GM08714 (cell line): ENCODE data around the gene FUS.
"Not testable (repeated sequence)": the region's sequence is repeated elsewhere in the genome, so short reads cannot be mapped to it uniquely, and the experiment has no call there.

Experiments used
- H3K4me3 ChIP-seq: fragments of 200-500 bp; sonication (Bioruptor generic); 2 replicates; pipeline ENCODE4 v1.5.1; 2014; ENCODE audit warnings: mild to moderate bottlenecking, low read length, inconsistent platforms
- ZNF274 ChIP-seq: IDR thresholded peaks from 2 replicates; pipeline ENCODE4 v1.6.1; 2012; ENCODE audit warnings: mild to moderate bottlenecking, low read depth, low read length

The FUS gene

GRCh38 chr16:31138621-31139578, 41.0 kb upstream of the FUS start:
- no peak for TF ChIP-seq ZNF274
- H3K4me3 ChIP-seq = no peak overlapping the region

GRCh38 chr16:31141071-31141469, 38.9 kb upstream of the FUS start:
- not testable (repeated sequence) for H3K4me3 ChIP-seq

DNA sequence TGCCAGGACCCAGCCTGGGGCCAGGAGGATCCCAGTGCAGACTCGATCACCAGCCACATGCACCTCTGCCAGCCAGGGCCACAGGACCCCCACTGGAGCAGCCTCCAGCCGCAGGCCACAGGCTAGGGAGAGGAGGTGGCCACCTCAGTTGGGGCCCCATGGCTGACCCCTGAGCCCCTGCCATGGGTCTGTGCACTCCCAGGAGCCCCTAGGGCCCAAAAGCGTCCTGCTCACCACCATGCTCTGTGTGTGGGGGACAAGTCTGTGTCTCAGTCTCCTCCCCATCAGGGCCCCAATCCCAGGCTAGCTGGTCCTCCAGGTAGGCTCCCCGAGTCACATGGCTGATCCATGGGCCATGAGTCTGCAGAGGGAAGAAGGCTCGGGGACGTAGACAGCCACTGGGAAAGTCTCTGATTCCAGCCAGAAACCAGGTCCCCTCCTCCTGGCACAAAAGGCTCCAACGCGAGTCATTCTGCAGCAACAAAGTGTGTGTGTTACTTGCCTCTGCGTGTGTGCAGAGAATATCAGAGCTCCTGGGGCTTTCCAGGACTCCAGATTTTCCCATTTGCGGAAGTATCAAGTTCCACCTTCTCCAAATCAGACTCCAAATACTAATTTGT, 38.3 kb upstream of the FUS start:
- TF ChIP-seq ZNF274 = no peak
- H3K4me3 ChIP-seq = no peak overlapping the region; the same call in 1 of the 2 replicates

DNA sequence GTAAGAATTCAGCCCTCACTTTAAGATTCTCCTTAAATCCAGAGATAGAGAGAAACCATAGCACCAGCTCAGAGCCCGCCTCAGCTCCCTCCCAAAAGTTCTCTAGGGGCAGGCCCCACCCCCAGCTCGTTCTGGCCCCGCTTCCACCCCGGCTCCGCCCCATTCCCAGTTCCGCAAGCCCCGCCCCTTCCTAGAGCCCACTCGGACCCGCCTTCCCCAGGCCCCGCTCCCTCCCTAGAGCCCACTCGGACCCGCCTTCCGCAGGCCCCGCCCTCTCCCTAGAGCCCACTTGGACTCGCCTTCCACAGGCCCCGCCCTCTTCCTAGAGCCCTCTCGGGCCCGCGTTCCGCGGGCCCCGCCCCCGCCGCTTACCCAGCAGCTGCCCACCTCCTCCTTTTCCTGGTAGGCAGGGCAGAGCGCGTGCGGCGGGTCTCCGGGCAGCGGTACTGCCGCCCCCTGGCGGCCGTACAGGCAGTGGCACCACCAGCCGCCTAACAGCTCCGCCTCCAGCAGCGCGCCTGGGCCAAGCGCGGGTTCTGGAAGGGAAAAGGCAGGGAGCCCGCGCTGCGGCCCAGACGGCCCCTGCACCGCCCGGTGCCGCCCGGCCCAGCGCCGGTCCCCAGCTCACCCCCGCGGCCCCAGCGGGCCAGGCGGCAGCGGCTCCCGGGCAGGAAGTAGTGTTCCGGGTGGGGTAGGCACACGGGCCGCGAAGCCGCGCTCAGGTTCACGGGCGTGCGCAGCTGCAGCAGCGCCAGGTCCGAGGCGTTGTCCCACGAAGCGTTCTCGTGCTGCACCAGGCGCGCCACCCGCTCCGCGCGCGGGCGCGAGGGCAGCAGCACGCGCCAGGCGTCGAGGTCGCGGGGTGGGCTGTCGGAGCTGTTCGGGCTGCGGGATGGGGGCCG, 37.6 kb upstream of the FUS start:
- no peak for TF ChIP-seq ZNF274
- H3K4me3 ChIP-seq = peak overlapping the region; percentile 56; the same call in 1 of the 2 replicates

DNA sequence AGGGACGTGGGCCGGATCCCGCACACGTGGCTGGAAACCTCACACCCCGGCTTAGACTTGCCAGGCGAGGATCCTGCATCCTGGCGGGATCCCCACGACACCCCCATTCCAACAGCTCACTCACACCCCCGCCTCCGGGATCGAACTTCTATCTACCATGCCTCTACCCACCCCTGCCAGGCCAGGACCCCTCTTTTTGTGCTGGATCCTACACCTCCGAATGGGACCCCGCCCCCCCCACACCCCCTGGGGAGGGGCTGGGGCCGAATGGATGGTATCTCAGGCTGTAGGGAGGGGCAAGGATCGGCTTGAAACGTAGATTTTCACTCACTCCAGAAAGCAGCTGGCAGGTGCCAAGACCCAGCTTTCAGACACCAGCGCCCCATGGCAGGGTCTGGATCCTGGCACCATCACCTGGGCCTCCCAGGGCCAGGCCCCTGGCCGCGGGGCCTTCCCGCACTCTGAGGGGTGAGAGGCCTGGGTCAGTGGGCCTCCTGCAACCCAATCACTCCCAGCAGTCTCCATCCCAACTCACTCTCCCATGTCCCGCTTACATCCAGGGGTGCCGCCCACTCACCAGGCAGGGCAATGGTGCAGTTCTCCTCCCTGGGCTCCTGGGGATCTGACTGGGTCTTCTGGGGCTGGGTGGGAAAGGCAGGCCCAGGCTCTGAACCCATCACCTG, 36.8 kb upstream of the FUS start:
- H3K4me3 ChIP-seq = peak overlapping the region; percentile 56; the same call in 1 of the 2 replicates
- no peak for TF ChIP-seq ZNF274

DNA sequence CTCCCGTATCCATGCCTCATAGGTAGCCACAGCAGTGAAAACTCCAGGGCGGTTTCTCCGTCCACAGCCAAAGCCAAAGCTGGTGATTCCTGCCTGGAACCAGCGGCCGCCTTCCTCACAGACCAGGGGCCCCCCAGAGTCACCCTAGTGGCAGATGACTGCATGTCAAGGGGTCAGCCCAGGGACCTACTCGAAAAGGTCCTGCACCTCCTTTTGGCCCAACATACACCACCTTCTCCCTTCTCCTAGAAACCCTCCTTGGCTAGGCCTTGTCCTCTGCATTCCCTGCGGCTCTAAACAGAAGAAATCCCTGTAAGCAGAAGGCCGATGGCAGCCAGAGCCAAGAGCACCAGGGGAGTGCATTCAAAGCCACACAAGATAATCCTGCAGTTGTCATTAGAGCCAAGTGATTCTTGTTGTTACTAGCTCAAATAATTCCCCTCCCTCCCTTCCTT, 36.2 kb upstream of the FUS start:
- TF ChIP-seq ZNF274 = no peak
- no peak overlapping the region for H3K4me3 ChIP-seq

GRCh38 chr16:31144418-31144817, 35.5 kb upstream of the FUS start:
- not testable (repeated sequence) for H3K4me3 ChIP-seq

DNA sequence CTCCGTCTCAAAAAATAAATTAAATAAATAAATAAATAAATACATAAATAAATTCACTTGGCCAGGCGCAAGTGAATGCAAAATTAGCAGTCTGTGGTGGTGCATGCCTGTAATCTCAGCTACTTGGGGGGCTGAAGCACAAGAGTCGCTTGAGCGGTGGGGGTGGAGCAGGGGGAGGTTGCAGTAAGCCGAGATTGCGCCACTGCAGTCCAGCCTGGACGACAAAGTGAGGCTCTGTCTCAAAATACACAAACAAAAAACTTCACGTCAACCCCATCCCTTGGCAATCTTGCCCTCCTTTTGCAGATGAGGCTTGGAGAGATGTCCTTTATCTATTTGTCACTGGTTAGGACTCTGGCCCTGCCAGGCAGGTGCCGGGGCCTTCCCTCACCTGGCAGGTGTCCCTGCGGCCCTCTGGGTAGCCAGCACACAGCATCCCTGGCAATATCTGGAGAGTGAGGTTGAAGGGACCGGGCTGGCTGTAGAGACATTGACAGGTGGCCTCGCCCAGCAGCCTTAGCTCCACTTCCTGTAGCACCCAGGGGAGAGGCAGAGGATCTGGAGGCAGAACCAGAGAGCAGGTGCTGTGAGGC, 34.4 kb upstream of the FUS start:
- no peak for TF ChIP-seq ZNF274

GRCh38 chr16:31147574-31147973, 32.4 kb upstream of the FUS start:
- no peak overlapping the region for H3K4me3 ChIP-seq
- no peak for TF ChIP-seq ZNF274

More for the DNA sequence above, 34.4 kb upstream of the FUS start:
- H3K4me3 ChIP-seq = no peak overlapping the region

- no peak overlapping the region for H3K4me3 ChIP-seq
- TF ChIP-seq ZNF274 = no peak
These were observed 31.6 kb upstream of the FUS start for GRCh38 chr16:31148281-31148728.

DNA sequence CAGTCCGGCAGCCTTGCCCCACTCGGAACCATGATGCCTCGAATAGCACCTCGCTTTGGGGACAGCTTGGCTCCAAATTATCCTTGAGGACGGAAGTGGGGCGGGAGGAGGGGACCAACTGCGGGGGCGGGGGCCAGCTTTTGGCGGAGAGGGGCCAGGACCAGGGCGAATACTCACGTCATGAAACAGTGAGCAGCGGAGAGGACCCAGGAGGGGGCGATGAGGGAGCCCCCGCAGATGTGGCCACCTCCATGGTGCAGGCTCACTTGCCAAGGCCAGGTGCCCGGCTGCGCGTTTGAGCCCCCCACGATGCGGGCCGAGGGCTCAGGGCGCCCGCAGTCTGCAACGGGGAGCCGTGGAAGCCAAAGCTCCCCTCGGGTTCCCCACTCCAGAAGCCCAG, 31.0 kb upstream of the FUS start:
- no peak for TF ChIP-seq ZNF274
- H3K4me3 ChIP-seq = no peak overlapping the region

GRCh38 chr16:31149332-31149731, 30.6 kb upstream of the FUS start:
- TF ChIP-seq ZNF274 = no peak

DNA sequence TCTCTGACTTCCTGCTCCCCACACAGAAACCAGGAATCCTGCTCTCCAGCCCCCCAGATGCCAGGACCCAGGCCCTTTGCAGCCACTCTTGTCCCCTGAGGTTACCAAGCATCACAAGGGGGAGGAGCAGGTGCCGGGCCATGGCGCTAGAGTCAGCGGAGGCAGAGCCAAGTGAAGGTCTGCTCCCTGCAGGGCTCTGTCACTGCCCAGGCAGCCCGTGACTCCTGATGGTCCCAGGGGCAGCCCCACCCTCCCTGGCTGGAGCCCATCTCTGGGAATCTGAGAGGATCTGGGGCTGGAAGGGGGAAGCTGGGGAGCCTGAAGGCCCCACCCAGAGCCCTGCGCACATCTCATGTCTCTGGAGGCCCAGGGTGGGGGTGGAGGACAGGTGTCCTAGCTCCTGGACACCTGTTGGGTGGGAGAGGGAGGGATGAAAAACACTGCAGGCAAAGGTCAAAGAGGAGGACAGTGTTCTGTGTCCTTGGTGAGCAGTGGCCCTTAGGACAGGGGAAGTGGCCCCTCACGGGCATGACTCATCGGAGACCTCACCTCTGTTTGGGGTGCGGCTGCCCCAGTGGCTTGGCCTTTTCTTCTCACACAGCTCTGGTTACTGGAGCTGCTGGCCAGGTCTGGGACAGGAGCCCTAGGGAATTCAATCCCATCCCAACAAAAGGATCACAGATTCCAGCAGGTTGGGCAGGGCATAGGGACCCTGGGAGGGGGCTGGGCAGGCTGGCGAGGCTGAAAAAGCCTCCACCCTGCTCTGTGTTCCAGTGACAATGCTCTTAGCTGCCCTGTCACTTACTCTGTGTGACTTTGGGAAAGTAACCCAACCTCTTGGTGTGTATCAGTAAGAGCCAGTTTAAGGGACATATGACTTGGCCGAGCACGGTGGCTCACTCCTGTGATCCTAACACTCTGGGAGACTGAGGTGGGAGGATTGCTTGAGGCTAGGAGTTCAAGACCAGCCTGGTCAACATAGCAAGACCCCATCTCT, 29.7 kb upstream of the FUS start, which contains the start of gene PRSS36:
TSS of gene PRSS36 (minus strand) at position 173 of the 997 bp plus-strand sequence. CDS start at position 142, 31 bp downstream.
- no peak for TF ChIP-seq ZNF274

More at GRCh38 chr16:31149332-31149731, 30.6 kb upstream of the FUS start:
- no peak overlapping the region for H3K4me3 ChIP-seq

GRCh38 chr16:31150976-31151375, 29.0 kb upstream of the FUS start:
- not testable (repeated sequence) for H3K4me3 ChIP-seq

More for the DNA sequence above, 29.7 kb upstream of the FUS start, which contains the start of gene PRSS36:
- H3K4me3 ChIP-seq = no peak within 1 kb of the TSS
